ENCODE data around the gene CRADD. TPM values are rescaled to one million over a fixed set of nuclear protein-coding genes. Genes with fewer than 3 reads are reported as not detected.
A peak's percentile ranks its signal among the peaks of the same experiment; 100 is the strongest.

CRADD gene
- total RNA-seq, 1 donor from 2014 or later, result 9.8 TPM

DNA sequence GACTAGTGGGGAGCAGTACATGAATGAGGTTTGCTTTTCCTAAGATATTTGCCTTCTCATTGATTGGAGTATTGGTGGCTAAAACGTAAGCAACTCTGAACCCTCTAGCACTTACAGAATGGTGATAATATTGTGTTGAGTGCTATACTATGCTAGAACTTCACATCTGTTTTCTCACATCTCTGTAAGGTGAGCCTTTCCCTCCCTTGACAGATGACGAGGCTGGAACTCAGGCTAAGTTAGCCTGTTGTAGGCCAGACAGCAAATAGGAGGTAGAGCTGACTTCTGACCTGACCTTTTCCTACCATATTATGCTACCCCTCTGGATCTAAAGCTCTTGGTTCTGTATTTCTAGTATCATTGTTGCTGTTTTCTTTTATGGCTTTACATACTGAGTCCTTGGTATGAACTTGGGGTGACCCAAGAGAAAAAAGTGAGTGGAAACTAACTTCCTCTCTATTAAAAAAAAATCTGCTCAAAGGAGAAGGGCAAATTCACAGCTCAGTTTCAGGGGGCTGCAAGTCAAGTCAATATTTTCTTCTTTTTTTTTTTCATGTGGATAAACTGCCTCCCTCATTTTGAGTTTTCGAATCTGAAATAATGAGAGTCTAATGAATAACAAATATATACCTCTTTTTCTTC is 85.9 kb downstream of the CRADD start:
- no peak for DNase-seq (ENCODE audit: low read depth, low spot score)
- Mint-ChIP-seq H3K27me3 (ENCODE audit: low read depth) (no peaks in the 10 kb centered on the region), H3K9me3 (peaks cover 3% of the 10 kb centered on the region), H3K36me3 (ENCODE audit: low read depth) (no peaks in the 10 kb centered on the region), H3K4me3 (peak overlapping the region; percentile 10), H3K27ac (ENCODE audit: unreplicated experiment) (peak overlapping the region; percentile 79), H3K4me1 (peaks cover 64% of the 10 kb centered on the region)
- TF ChIP-seq, protein P1, sequence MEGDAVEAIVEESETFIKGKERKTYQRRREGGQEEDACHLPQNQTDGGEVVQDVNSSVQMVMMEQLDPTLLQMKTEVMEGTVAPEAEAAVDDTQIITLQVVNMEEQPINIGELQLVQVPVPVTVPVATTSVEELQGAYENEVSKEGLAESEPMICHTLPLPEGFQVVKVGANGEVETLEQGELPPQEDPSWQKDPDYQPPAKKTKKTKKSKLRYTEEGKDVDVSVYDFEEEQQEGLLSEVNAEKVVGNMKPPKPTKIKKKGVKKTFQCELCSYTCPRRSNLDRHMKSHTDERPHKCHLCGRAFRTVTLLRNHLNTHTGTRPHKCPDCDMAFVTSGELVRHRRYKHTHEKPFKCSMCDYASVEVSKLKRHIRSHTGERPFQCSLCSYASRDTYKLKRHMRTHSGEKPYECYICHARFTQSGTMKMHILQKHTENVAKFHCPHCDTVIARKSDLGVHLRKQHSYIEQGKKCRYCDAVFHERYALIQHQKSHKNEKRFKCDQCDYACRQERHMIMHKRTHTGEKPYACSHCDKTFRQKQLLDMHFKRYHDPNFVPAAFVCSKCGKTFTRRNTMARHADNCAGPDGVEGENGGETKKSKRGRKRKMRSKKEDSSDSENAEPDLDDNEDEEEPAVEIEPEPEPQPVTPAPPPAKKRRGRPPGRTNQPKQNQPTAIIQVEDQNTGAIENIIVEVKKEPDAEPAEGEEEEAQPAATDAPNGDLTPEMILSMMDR (conservative IDR thresholded peaks at IDR 0.05), result no peak

- Mint-ChIP-seq H3K4me1 (peaks cover 68% of the 10 kb centered on the region), H3K27me3 (ENCODE audit: low read depth) (no peaks in the 10 kb centered on the region), H3K36me3 (ENCODE audit: low read depth) (no peaks in the 10 kb centered on the region), H3K9me3 (peaks cover 3% of the 10 kb centered on the region), H3K4me3 (peak overlapping the region; percentile 6), H3K27ac (ENCODE audit: unreplicated experiment) (no peak overlapping the region)
- no peak for DNase-seq (ENCODE audit: low read depth, low spot score)
- TF ChIP-seq, protein P1 (conservative IDR thresholded peaks at IDR 0.05), result no peak
Observed at GRCh38 chr12:93763746-93764147, 86.6 kb downstream of the CRADD start.

DNA sequence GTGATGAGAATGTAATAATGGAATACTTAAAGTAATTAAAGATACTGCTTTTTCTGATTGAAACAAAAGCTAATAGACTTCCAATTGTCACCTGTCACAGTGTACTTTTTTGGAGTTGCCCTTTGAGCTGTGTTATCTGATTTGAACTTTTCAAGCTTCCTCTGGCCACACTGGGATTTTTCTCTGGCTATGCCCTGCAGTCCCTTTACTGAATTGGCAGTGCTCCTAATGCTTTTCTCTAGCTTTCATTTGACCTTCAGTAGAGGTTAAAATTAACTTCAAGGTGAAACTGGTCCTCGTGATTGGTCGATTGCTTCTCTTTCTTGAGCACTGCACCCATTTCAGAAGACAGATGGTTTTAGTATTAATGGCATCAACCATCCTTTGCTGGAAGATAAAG is 89.2 kb downstream of the CRADD start:
- H3K4me1 Mint-ChIP-seq, result peaks cover 46% of the 10 kb centered on the region
- peaks cover 6% of the 10 kb centered on the region for H3K9me3 Mint-ChIP-seq
- no peak overlapping the region for H3K27ac Mint-ChIP-seq (ENCODE audit: unreplicated experiment)
- no peaks in the 10 kb centered on the region for H3K36me3 Mint-ChIP-seq (ENCODE audit: low read depth)
- DNase-seq (ENCODE audit: low read depth, low spot score), result no peak
- no peaks in the 10 kb centered on the region for H3K27me3 Mint-ChIP-seq (ENCODE audit: low read depth)
- TF ChIP-seq, protein P1 (conservative IDR thresholded peaks at IDR 0.05), result no peak
- H3K4me3 Mint-ChIP-seq, result no peak overlapping the region

GRCh38 chr12:93766796-93767523 is 89.8 kb downstream of the CRADD start:
- TF ChIP-seq, protein P1 (conservative IDR thresholded peaks at IDR 0.05), result peak; percentile 41
- Mint-ChIP-seq H3K4me3 (no peak overlapping the region), H3K36me3 (ENCODE audit: low read depth) (no peaks in the 10 kb centered on the region), H3K9me3 (peaks cover 6% of the 10 kb centered on the region), H3K4me1 (peaks cover 43% of the 10 kb centered on the region), H3K27me3 (ENCODE audit: low read depth) (no peaks in the 10 kb centered on the region), H3K27ac (ENCODE audit: unreplicated experiment) (no peak overlapping the region)
- DNase-seq (ENCODE audit: low read depth, low spot score), result no peak

DNA sequence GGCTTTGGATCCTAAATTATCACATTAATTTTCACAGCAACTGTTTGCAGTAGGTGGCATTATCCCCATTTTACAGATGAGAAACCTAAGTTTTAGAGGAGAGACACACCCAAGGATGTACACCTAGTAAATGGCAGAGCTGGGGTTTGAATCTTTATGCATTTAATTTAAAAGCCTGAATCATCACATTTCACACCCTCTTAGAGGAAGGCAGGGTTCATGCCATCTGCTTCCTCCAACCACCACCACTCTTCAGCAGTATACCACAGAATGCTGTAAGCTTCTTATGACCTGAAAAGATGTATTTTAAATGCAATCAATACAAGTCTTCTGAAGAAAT is 90.3 kb downstream of the CRADD start:
- Mint-ChIP-seq H3K27me3 (ENCODE audit: low read depth) (no peaks in the 10 kb centered on the region), H3K4me3 (no peak overlapping the region), H3K4me1 (peaks cover 43% of the 10 kb centered on the region), H3K27ac (ENCODE audit: unreplicated experiment) (no peak overlapping the region), H3K36me3 (ENCODE audit: low read depth) (no peaks in the 10 kb centered on the region), H3K9me3 (peaks cover 6% of the 10 kb centered on the region)
- no peak for DNase-seq (ENCODE audit: low read depth, low spot score)
- TF ChIP-seq, protein P1 (conservative IDR thresholded peaks at IDR 0.05), result no peak
